Common myeloid progenitor, CD34-positive (primary cell): ENCODE results near the gene XYLB.
A peak's percentile ranks its signal among the peaks of the same experiment; 100 is the strongest.

Experiments
- CTCF ChIA-PET: fragments of 350-600 bp; sonication (Branson Sonifier 250); formaldehyde crosslinking; loops from one replicate; lab custom pipeline; 2021; ENCODE audit warnings: antibody characterized with exemption; lab: Charles Lee
- POLR2A ChIA-PET: fragments of 350-600 bp; sonication (Branson Sonifier 250); formaldehyde crosslinking; loops from one replicate; lab custom pipeline; 2021; ENCODE audit warnings: antibody characterized with exemption; lab: Charles Lee
- DNase-seq, 3 donors: peaks; one replicate each; pipeline versions ENCODE4 v3.0.0 to v3.0.0-alpha.2; 2013
- H3K27ac ChIP-seq, 2 experiments: 1 replicate in 1 of 2; 2 replicates in 1 of 2; pipeline ENCODE4 v1.7.0; 2013; ENCODE audit warnings: inconsistent platforms in 2 of 2, low read length in 2 of 2, mild to moderate bottlenecking in 2 of 2, low read depth in 1 of 2, moderate library complexity in 1 of 2; ENCODE audit not compliant: severe bottlenecking in 2 of 2, insufficient read depth in 1 of 2, poor library complexity in 1 of 2
- H3K27me3 ChIP-seq, 5 experiments: replicated peaks in 2 of 5; 1 replicate in 3 of 5; 2 replicates in 2 of 5; pipeline versions ENCODE4 v1.6.1 to v1.7.0; 2013; ENCODE audit warnings: low read length in 4 of 5, mild to moderate bottlenecking in 2 of 5, moderate library complexity in 2 of 5, inconsistent platforms in 1 of 5; ENCODE audit not compliant: insufficient read depth in 5 of 5, control insufficient read depth in 4 of 5
- H3K36me3 ChIP-seq, 4 experiments: 1 replicate in 2 of 4; 2 replicates in 2 of 4; pipeline versions ENCODE4 v1.6.1 to v1.7.0; 2013; ENCODE audit warnings: low read length in 3 of 4, control low read depth in 1 of 4, mild to moderate bottlenecking in 1 of 4; ENCODE audit not compliant: control insufficient read depth in 4 of 4, insufficient read depth in 4 of 4
- H3K4me1 ChIP-seq, 4 experiments: 1 replicate in 3 of 4; 2 replicates in 1 of 4; pipeline versions ENCODE4 v1.6.1 to v1.7.1; 2013; ENCODE audit warnings: low read length in 3 of 4, mild to moderate bottlenecking in 3 of 4, control low read depth in 1 of 4, inconsistent platforms in 1 of 4, moderate library complexity in 1 of 4; ENCODE audit not compliant: control insufficient read depth in 4 of 4, insufficient read depth in 4 of 4; ENCODE audit errors: control extremely low read depth in 1 of 4
- H3K4me3 ChIP-seq, 7 experiments: 1 replicate in 4 of 7; 2 replicates in 3 of 7; pipeline versions ENCODE4 v1.5.1 to v1.7.0; 2013; ENCODE audit warnings: mild to moderate bottlenecking in 7 of 7, low read length in 6 of 7, moderate library complexity in 6 of 7, inconsistent platforms in 2 of 7, low read depth in 2 of 7, control low read depth in 1 of 7; ENCODE audit not compliant: insufficient read depth in 4 of 7, control insufficient read depth in 1 of 7; ENCODE audit errors: extremely low read depth in 1 of 7
- H3K9me3 ChIP-seq, 5 experiments: 1 replicate in 4 of 5; 2 replicates in 1 of 5; pipeline versions ENCODE4 v1.6.1 to v1.7.1; 2013; ENCODE audit warnings: low read length in 4 of 5, mild to moderate bottlenecking in 2 of 5, inconsistent platforms in 1 of 5, low read depth in 1 of 5, moderate library complexity in 1 of 5; ENCODE audit not compliant: control insufficient read depth in 4 of 5, insufficient read depth in 2 of 5; ENCODE audit errors: control extremely low read depth in 1 of 5
- WGBS: methylation state at CpG from one replicate; pipeline ENCODE4 v1.1.5; 2013; ENCODE audit not compliant: insufficient coverage; 5-methylcytosine and 5-hydroxymethylcytosine counted together

XYLB gene

GRCh38 chr3:38335263-38335662, 11.3 kb upstream of the XYLB start:
- no peak overlapping the region for H3K4me3 ChIP-seq
- no peaks in the 10 kb centered on the region for H3K9me3 ChIP-seq
- no peak for DNase-seq
- no peaks in the 10 kb centered on the region for H3K36me3 ChIP-seq
- WGBS, result 81% methylated on average over 4 of the region's 6 CpGs
- H3K27ac ChIP-seq, result no peak overlapping the region
- ChIA-PET POLR2A (interaction anchor here (0.5 kb wide), 1 partner anchor 26 kb away, joined by 5 read pairs; no protein-coding TSS in a partner anchor), CTCF (interaction anchor here (0.6 to 1.1 kb wide), 4 partner anchors 14 to 217 kb away, joined by 3 read pairs; partner anchors contain the start of gene ACAA1)
- H3K4me1 ChIP-seq, result no peaks in the 10 kb centered on the region
- H3K27me3 ChIP-seq, result no peaks in the 10 kb centered on the region

DNA sequence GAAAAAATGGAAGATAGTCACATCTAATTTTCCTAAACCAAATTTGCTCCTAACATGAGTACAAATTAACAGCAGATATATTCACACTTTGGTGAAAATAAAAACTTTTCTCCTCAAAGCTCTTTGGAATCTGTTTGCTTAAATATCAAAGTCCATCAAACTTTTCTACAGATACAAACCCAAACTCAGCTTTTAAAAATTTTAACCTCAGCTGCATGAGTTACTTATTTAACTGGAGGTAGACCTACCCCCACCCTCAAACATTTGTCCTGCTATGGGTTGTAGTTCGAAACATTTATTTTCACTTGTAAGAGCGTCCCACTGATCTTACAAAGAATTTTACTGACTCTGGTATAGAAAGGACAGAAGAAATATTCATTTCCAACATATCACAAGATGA, 8.9 kb upstream of the XYLB start:
- Histone ChIP-seq H3K9me3 (peaks cover 0 to 2% (median 0%) of the 10 kb centered on the region in 5 experiments), H3K27ac (no peak overlapping the region), H3K4me1 (no peaks in the 10 kb centered on the region), H3K4me3 (no peak overlapping the region), H3K27me3 (no peaks in the 10 kb centered on the region), H3K36me3 (no peaks in the 10 kb centered on the region)
- POLR2A ChIA-PET, result no interaction called here
- CTCF ChIA-PET, result interaction anchor here (3.5 kb wide), 1 partner anchor 221 kb away, joined by 15 read pairs; no protein-coding TSS in a partner anchor
- DNase-seq, result no peak
- no CpG with 5 or more reads among the region's 2 CpGs for WGBS

- CTCF ChIA-PET, result interaction anchor here (0.7 to 5.9 kb wide), 16 partner anchors 9 to 369 kb away, joined by 3 to 98 read pairs (median 3); no protein-coding TSS in a partner anchor
- Histone ChIP-seq H3K27ac (no peak overlapping the region), H3K9me3 (peaks cover 0 to 2% (median 0%) of the 10 kb centered on the region in 5 experiments), H3K27me3 (no peaks in the 10 kb centered on the region), H3K4me3 (no peak overlapping the region), H3K36me3 (peaks cover 0 to 2% (median 0%) of the 10 kb centered on the region in 4 experiments), H3K4me1 (peaks cover 0 to 14% (median 9%) of the 10 kb centered on the region in 4 experiments)
- POLR2A ChIA-PET, result no interaction called here
- peak in 2 of 3 donors; percentile 12 to 18 for DNase-seq
- WGBS, result 100% methylated on average over 3 of the region's 3 CpGs
Observed at GRCh38 chr3:38343797-38344594, 2.6 kb upstream of the XYLB start.

DNA sequence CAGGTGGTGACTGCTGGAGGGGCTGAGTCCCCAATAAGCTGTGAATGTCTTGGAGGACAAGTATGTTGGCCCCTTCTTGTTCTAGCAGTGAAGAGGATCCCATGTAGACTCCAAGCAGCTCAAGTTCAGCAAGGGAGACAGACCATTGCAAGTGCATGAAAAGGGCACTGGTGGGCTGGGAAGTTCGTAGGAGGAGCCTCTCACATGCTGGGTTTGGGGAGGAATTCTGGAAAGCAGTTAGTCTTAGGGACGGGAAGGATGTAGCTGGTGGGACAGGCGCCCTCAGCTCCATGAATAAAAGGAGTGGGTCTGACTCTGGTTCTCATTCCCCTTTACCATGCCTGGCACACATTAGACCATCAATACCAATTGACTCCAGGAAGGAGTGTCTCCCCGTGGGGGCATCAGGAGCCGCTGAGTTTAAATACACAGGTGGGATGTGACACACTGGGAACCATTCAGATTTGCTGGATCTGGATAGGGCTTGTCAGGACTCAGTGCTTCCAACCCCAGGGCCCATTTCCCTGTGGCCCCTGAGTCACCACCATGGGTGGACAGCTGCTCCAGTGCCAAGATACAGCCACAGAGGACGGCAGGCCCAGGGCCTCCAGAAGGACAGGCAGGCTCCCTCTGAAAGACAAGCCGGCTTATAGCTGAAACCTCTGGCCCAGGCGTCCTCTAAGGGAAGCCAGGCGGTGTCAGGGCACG, 552 bp upstream of the XYLB start:
- no peak for DNase-seq
- H3K9me3 ChIP-seq, result no peaks in the 10 kb centered on the region
- peak overlapping the region in 4 of 7 experiments; percentile 74 to 86 (median 76) for H3K4me3 ChIP-seq
- no peak overlapping the region for H3K27ac ChIP-seq
- peaks cover 0 to 14% (median 9%) of the 10 kb centered on the region in 4 experiments for H3K4me1 ChIP-seq
- WGBS, result 43% methylated on average over 10 of the region's 10 CpGs
- H3K36me3 ChIP-seq, result peaks cover 0 to 6% (median 0%) of the 10 kb centered on the region in 4 experiments
- POLR2A ChIA-PET, result no interaction called here
- no peaks in the 10 kb centered on the region for H3K27me3 ChIP-seq
- CTCF ChIA-PET, result interaction anchor here (0.7 to 5.9 kb wide), 26 partner anchors 9 to 236 kb away, joined by 3 to 98 read pairs (median 4); partner anchors contain the start of genes ACAA1 and EXOG

- Histone ChIP-seq H3K9me3 (no peaks in the 10 kb centered on the region), H3K36me3 (peaks cover 0 to 10% (median 2%) of the 10 kb centered on the region in 4 experiments), H3K27me3 (no peaks in the 10 kb centered on the region), H3K4me3 (peak overlapping the region in 5 of 7 experiments; percentile 74 to 86 (median 75)), H3K27ac (peak overlapping the region in 1 of 2 experiments; percentile 25), H3K4me1 (peaks cover 0 to 14% (median 9%) of the 10 kb centered on the region in 4 experiments)
- POLR2A ChIA-PET, result no interaction called here
- no peak for DNase-seq
- CTCF ChIA-PET, result interaction anchor here (1.1 to 5.9 kb wide), 14 partner anchors 8 to 496 kb away, joined by 3 to 98 read pairs (median 6); no protein-coding TSS in a partner anchor
- WGBS, result 93% methylated on average over 19 of the region's 19 CpGs
Observed at GRCh38 chr3:38347421-38348200, 1.0 kb downstream of the XYLB start.

DNA sequence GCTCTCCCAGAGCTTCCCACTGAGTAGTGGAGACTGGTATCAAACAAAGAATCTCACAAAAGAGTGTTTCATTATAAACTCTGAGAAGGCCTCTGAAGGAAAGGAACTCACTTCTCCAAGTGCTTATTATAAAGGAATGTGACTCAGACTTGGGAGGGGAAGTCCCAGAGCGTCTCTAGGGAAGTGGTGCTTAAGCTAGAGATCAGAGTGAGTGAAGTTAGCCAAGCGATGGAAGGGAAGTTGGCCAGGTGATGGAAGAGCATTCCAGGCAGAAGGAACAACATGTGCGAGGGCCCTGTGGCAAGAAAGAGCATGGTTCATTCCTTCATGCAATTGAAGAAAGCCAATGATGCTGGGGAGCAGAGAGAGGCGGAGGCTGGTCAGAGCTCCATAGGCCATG, 2.3 kb downstream of the XYLB start:
- no peaks in the 10 kb centered on the region for H3K27me3 ChIP-seq
- DNase-seq, result peak in 2 of 3 donors; percentile 28 to 40
- ChIA-PET POLR2A (no interaction called here), CTCF (interaction anchor here (0.9 to 1.5 kb wide), 2 partner anchors 14 to 132 kb away, joined by 3 to 5 read pairs; no protein-coding TSS in a partner anchor)
- H3K9me3 ChIP-seq, result no peaks in the 10 kb centered on the region
- 89% methylated on average over 4 of the region's 4 CpGs for WGBS
- H3K4me1 ChIP-seq, result peaks cover 0 to 14% (median 9%) of the 10 kb centered on the region in 4 experiments
- H3K4me3 ChIP-seq, result no peak overlapping the region
- no peak overlapping the region for H3K27ac ChIP-seq
- peaks cover 0 to 10% (median 2%) of the 10 kb centered on the region in 4 experiments for H3K36me3 ChIP-seq
